Measurements from ENCODE around the gene INTS3.
"Not testable (repeated sequence)": the region's sequence is repeated elsewhere in the genome, so short reads cannot be mapped to it uniquely, and the experiment has no call there.

The INTS3 gene

DNA sequence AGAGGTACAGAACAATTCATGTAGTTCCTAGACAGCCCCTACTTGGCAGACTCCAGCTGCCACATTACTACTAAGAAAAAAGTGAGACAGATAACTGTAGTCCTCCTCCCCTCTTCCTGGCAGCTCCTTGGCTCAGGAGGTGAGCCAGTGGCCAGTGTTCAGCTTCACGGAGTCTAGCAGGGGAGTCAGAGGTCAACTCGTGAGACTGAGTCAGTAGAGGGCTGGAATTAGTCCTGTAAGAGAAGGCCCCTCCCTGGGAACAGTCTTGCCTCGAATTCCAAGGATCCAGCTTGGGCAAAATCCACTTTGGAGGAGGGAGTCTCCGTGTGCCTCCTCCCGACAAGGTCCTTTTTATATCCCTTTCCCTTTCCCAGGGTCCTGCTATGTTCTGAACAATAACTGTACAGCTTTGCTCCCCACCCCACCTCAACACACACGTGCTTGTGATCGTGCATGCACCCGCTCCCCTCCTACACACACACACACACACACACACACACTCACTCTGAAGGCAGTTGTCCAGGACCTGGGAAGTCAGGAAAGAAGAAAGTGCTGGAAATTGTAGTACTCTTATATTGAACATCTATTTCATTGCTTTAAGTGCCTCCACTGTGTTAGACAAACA lies 24.8 kb downstream of the INTS3 start:
- TF ChIP-seq CTCF (IDR thresholded peaks at IDR 0.05; ENCODE audit: low read depth, low read length, missing control alignments), result no peak
- peaks cover 54% of the 10 kb centered on the region for H3K36me3 ChIP-seq (replicated peaks)
- in situ Hi-C loops (cut with HindIII; ENCODE audit: low pct_ligation_motif_present, low sequenced_read_pairs), result no loop called here
- H3K27me3 ChIP-seq (replicated peaks), result no peaks in the 10 kb centered on the region
- no peak overlapping the region for H3K4me3 ChIP-seq (ENCODE audit: low read depth, low read length)
- peak; percentile 66 for DNase-seq
- H3K27ac ChIP-seq, result peak overlapping the region; percentile 29

GRCh38 chr1:153754266-153754665 lies 26.4 kb downstream of the INTS3 start:
- H3K4me3 ChIP-seq (ENCODE audit: low read depth, low read length), result no peak overlapping the region
- no peak for DNase-seq
- no peak overlapping the region for H3K27ac ChIP-seq
- no peaks in the 10 kb centered on the region for H3K27me3 ChIP-seq (replicated peaks)
- H3K36me3 ChIP-seq (replicated peaks), result peaks cover 54% of the 10 kb centered on the region
- in situ Hi-C loops (cut with HindIII; ENCODE audit: low pct_ligation_motif_present, low sequenced_read_pairs), result no loop called here
- no peak for TF ChIP-seq CTCF (IDR thresholded peaks at IDR 0.05; ENCODE audit: low read depth, low read length, missing control alignments)

GRCh38 chr1:153760440-153760839 lies 32.6 kb downstream of the INTS3 start:
- DNase-seq, result no peak
- no peak for TF ChIP-seq CTCF (IDR thresholded peaks at IDR 0.05; ENCODE audit: low read depth, low read length, missing control alignments)

DNA sequence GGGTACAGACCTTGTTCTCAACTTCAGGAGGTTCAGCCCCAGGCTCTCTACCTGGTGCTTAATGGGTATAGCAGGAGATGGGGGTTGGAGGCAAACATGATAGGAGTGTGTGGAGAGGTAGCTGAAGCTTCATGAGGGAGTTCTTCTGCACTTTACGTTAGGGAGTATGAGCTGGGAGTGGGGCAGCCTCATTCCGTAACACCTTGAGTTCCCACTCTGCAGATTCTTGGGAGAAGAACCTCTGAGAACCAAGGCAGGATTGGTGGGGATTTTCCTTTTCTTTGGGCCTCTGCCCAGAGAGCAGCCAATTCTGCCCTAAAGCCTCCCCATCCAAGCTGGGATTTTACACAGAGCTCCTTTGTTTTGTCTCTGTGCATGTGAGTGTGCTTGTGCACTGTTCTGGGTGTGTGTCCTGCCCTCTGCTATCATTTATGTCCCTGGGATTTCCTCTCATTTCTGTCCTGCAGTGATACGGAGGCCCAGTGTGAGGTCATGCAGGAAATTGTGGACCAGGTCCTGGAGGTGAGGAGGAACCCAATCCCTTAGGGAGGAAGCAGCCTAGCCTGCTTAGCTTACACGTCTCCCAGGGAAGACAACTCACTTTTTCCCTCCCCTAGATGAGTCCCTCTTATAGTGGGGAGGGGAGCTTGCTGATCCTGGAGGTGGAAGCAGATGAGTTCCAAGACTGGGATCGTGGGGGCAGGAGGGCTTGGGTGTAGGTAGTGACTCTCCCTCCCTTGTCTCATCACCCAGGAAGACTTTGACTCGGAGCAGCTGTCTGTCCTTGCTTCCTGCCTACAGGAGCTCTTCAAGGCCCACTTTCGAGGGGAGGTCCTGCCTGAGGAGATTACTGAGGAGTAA lies 35.7 kb downstream of the INTS3 start:
- peaks cover 49% of the 10 kb centered on the region for H3K36me3 ChIP-seq (replicated peaks)
- no peak overlapping the region for H3K4me3 ChIP-seq (ENCODE audit: low read depth, low read length)
- in situ Hi-C loops (cut with HindIII; ENCODE audit: low pct_ligation_motif_present, low sequenced_read_pairs), result no loop called here
- H3K27ac ChIP-seq, result no peak overlapping the region
- H3K27me3 ChIP-seq (replicated peaks), result no peaks in the 10 kb centered on the region
- DNase-seq, result no peak
- TF ChIP-seq CTCF (IDR thresholded peaks at IDR 0.05; ENCODE audit: low read depth, low read length, missing control alignments), result no peak

More at GRCh38 chr1:153760440-153760839, 32.6 kb downstream of the INTS3 start:
- Histone ChIP-seq H3K36me3 (replicated peaks) (peaks cover 55% of the 10 kb centered on the region), H3K27ac (no peak overlapping the region), H3K27me3 (replicated peaks) (no peaks in the 10 kb centered on the region), H3K4me3 (ENCODE audit: low read depth, low read length) (no peak overlapping the region)
- in situ Hi-C loops (cut with HindIII; ENCODE audit: low pct_ligation_motif_present, low sequenced_read_pairs), result no loop called here

DNA sequence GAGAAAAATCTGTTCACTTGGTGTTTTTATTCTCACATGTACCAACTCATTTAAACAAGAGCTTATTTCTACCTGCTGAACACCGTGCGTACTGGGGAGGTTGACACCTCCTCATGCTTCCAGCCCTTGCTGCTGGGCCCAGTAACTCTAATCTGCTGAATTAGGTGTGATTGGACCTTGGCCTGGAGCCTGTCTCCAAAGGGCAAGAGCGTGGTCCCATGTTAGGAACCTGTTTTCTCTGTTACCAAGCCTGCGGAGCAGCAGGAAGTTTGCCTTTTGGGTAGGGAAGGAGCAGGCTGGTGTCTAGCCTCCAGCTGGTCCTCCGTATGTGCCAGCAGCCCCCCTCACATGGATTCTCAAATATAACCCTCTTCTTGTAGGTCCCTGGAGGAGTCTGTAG lies 36.5 kb downstream of the INTS3 start:
- DNase-seq, result no peak
- no peaks in the 10 kb centered on the region for H3K27me3 ChIP-seq (replicated peaks)
- H3K4me3 ChIP-seq (ENCODE audit: low read depth, low read length), result no peak overlapping the region
- TF ChIP-seq CTCF (IDR thresholded peaks at IDR 0.05; ENCODE audit: low read depth, low read length, missing control alignments), result no peak
- H3K36me3 ChIP-seq (replicated peaks), result peaks cover 49% of the 10 kb centered on the region
- no peak overlapping the region for H3K27ac ChIP-seq
- in situ Hi-C loops (cut with HindIII; ENCODE audit: low pct_ligation_motif_present, low sequenced_read_pairs), result no loop called here

DNA sequence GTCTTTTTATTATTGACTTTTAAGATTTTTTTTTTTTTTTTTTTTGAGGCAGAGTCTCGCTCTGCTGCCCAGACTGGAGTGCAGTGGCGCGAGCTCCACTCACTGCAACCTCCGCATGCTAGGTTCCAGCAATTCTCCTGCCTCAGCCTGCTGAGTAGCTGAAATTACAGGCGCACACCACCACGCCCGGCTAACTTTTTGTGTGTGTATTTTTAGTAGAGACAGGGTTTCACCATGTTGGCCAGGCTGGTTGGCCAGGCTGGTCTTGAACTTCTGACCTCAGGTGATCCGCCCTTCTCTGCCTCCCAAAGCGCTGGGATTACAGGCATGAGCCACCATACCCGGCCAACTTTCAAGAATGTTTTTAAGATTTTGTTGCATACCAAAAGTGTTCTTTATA lies 38.8 kb downstream of the INTS3 start:
- H3K27ac ChIP-seq; H3K4me3 ChIP-seq (ENCODE audit: low read depth, low read length); H3K27me3 ChIP-seq (replicated peaks); DNase-seq; in situ Hi-C loops (cut with HindIII; ENCODE audit: low pct_ligation_motif_present, low sequenced_read_pairs): not testable (repeated sequence)
- H3K36me3 ChIP-seq (replicated peaks), result peaks cover 39% of the 10 kb centered on the region

Measured in brain microvascular endothelial cell (primary cell).